Liver (tissue), 3 donors: ENCODE results near the gene OBP2B.

ENCODE experiments used
- ATF3 ChIP-seq: IDR thresholded peaks from 2 replicates; pipeline ENCODE4 v1.6.1; 2016; ENCODE audit warnings: antibody characterized with exemption
- CTCF ChIP-seq: fragments of 150-350 bp; IDR thresholded peaks from 2 replicates; pipeline ENCODE4 v1.5.1; 2017; ENCODE audit warnings: improper control_type of control experiment, low read depth, low read length; ENCODE audit not compliant: missing input control
- EGR1 ChIP-seq, 2 donors: IDR thresholded peaks; 2 replicates each; pipeline ENCODE4 v1.6.1; 2016 to 2018; ENCODE audit warnings: antibody characterized with exemption in 2 of 2, low read depth in 2 of 2
- FOXA1 ChIP-seq: IDR thresholded peaks from 2 replicates; pipeline ENCODE4 v1.6.1; 2016; ENCODE audit warnings: antibody characterized with exemption
- GABPA ChIP-seq, 2 donors: IDR thresholded peaks in 1 of 2; conservative IDR thresholded peaks in 1 of 2; 2 replicates each; pipeline ENCODE4 v1.6.1; 2016; ENCODE audit warnings: antibody characterized with exemption in 2 of 2, mild to moderate bottlenecking in 1 of 2, moderate library complexity in 1 of 2
- HNF4A ChIP-seq, 2 donors: conservative IDR thresholded peaks; 2 replicates each; pipeline ENCODE4 v1.6.1; 2016; ENCODE audit warnings: antibody characterized with exemption in 2 of 2, mild to moderate bottlenecking in 2 of 2
- JUND ChIP-seq, 2 donors: IDR thresholded peaks; 2 replicates each; pipeline ENCODE4 v1.6.1; 2016; ENCODE audit warnings: antibody characterized with exemption in 2 of 2
- MAX ChIP-seq: IDR thresholded peaks from 2 replicates; pipeline ENCODE4 v1.6.1; 2016; ENCODE audit warnings: antibody characterized with exemption
- RAD21 ChIP-seq, 2 donors: IDR thresholded peaks; 2 replicates each; pipeline ENCODE4 v1.6.1; 2016; ENCODE audit warnings: antibody characterized with exemption in 2 of 2, mild to moderate bottlenecking in 2 of 2
- REST ChIP-seq: IDR thresholded peaks from 2 replicates; pipeline ENCODE4 v1.6.1; 2016; ENCODE audit warnings: antibody characterized with exemption, mild to moderate bottlenecking
- RXRA ChIP-seq, 2 donors: IDR thresholded peaks; 2 replicates each; pipeline ENCODE4 v1.6.1; 2017 to 2018; ENCODE audit warnings: antibody characterized with exemption in 2 of 2, mild to moderate bottlenecking in 1 of 2
- SP1 ChIP-seq: IDR thresholded peaks from 2 replicates; pipeline ENCODE4 v1.6.1; 2018; ENCODE audit warnings: antibody characterized with exemption, mild to moderate bottlenecking
- TAF1 ChIP-seq: conservative IDR thresholded peaks from 2 replicates; pipeline ENCODE4 v1.6.1; 2016; ENCODE audit warnings: antibody characterized with exemption, mild to moderate bottlenecking
- YY1 ChIP-seq: IDR thresholded peaks from 2 replicates; pipeline ENCODE4 v1.6.1; 2016; ENCODE audit warnings: antibody characterized with exemption, mild to moderate bottlenecking
- donor health status: healthy.
- donor health status: healthy.

GRCh38 chr9:133191989-133192388, 17.1 kb downstream of the OBP2B start:
- TF ChIP-seq CTCF (no peak), RAD21 (IDR thresholded peaks at IDR 0.05) (no peak), REST (no peak), YY1 (no peak), TAF1 (no peak), MAX (no peak), GABPA (IDR thresholded peaks at IDR 0.05 in 1 of 2, conservative IDR thresholded peaks at IDR 0.05 in 1 of 2) (no peak), ATF3 (no peak), FOXA1 (no peak), JUND (IDR thresholded peaks at IDR 0.05) (no peak), RXRA (IDR thresholded peaks at IDR 0.05) (no peak), SP1 (no peak), EGR1 (IDR thresholded peaks at IDR 0.05; ENCODE audit: low read depth in 2 of 2) (no peak), HNF4A (conservative IDR thresholded peaks at IDR 0.05) (no peak)
